ENCODE measurements around the gene OR2AE1. TPM values are rescaled to one million over a fixed set of nuclear protein-coding genes. Genes with fewer than 3 reads are reported as not detected.

Gene OR2AE1
- total and polyA plus RNA-seq, 2 of the 13 experiments (the other 11 are each of a cell fraction or from before 2014, with no cell fraction given) = not detected

- no peak for TF ChIP-seq ERF (CRISPR knock-in tag; IDR thresholded peaks at IDR 0.05)
- no peak for TF ChIP-seq ZNF3 (CRISPR knock-in tag; IDR thresholded peaks at IDR 0.05)
- TF ChIP-seq KDM4B (CRISPR knock-in tag; IDR thresholded peaks at IDR 0.05) = peak; percentile 30; the same call in 1 of the 2 replicates
- TF ChIP-seq ZNF883 (CRISPR knock-in tag; IDR thresholded peaks at IDR 0.05; ENCODE audit: not compliant biosample characterization) = no peak
- peak; percentile 99 for TF ChIP-seq NFIC (IDR thresholded peaks at IDR 0.05; ENCODE audit: low read length)
- TF ChIP-seq PAX8 (CRISPR knock-in tag; IDR thresholded peaks at IDR 0.05; ENCODE audit: borderline replicate concordance) = no peak
- peak; percentile 72 for TF ChIP-seq NR2F6 (IDR thresholded peaks at IDR 0.05)
- TF ChIP-seq NR2F6 (CRISPR knock-in tag; IDR thresholded peaks at IDR 0.05) = no peak; the same call in 1 of the 2 replicates
- peak; percentile 68 for TF ChIP-seq DMAP1 (CRISPR knock-in tag; IDR thresholded peaks at IDR 0.05)
- TF ChIP-seq, protein P1, sequence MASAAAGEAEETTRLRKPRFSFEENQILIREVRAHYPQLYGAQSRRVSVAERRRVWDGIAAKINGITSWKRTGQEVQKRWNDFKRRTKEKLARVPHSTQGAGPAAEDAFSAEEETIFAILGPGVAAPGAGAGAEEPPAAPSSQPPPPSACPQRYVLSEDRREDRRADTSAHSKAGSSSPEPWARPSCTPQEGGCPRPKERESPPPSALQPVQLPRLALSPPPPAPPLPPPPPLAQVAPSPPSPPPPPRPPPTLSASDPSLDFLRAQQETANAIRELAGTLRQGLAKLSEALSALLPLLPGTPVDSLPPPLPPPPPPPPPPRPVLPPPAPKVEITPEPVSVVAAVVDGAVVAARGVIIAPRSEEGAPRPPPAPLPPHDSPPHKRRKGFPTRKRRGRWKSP (CRISPR knock-in tag; IDR thresholded peaks at IDR 0.05) = peak; percentile 35; the same call in 1 of the 2 replicates
- no peak for TF ChIP-seq HDAC6 (IDR thresholded peaks at IDR 0.05; ENCODE audit: low read depth, low read length)
- no peak for TF ChIP-seq ZNF550 (CRISPR knock-in tag; IDR thresholded peaks at IDR 0.05; ENCODE audit: borderline replicate concordance)
- TF ChIP-seq ZNF224 (CRISPR knock-in tag; IDR thresholded peaks at IDR 0.05) = no peak
- no peak for TF ChIP-seq MYNN (CRISPR knock-in tag; IDR thresholded peaks at IDR 0.05; ENCODE audit: low read depth)
- TF ChIP-seq ZNF800 (CRISPR knock-in tag; IDR thresholded peaks at IDR 0.05) = 0 out of 2 replicates have a peak, but pooled peaks have one; percentile 49
- TF ChIP-seq SKI (IDR thresholded peaks at IDR 0.05; ENCODE audit: partially characterized antibody) = peak; percentile 70
- no peak for TF ChIP-seq ZNF484 (CRISPR knock-in tag; IDR thresholded peaks at IDR 0.05; ENCODE audit: borderline replicate concordance, low read depth)
- TF ChIP-seq SMAD1 (CRISPR knock-in tag; IDR thresholded peaks at IDR 0.05; ENCODE audit: borderline replicate concordance, low read depth) = no peak
- peak; percentile 55 for TF ChIP-seq KDM6A (CRISPR knock-in tag; IDR thresholded peaks at IDR 0.05; ENCODE audit: low read depth)
- TF ChIP-seq HOXD1 (CRISPR knock-in tag; IDR thresholded peaks at IDR 0.05) = 0 out of 2 replicates have a peak, but pooled peaks have one; percentile 67
- TF ChIP-seq, protein P2, sequence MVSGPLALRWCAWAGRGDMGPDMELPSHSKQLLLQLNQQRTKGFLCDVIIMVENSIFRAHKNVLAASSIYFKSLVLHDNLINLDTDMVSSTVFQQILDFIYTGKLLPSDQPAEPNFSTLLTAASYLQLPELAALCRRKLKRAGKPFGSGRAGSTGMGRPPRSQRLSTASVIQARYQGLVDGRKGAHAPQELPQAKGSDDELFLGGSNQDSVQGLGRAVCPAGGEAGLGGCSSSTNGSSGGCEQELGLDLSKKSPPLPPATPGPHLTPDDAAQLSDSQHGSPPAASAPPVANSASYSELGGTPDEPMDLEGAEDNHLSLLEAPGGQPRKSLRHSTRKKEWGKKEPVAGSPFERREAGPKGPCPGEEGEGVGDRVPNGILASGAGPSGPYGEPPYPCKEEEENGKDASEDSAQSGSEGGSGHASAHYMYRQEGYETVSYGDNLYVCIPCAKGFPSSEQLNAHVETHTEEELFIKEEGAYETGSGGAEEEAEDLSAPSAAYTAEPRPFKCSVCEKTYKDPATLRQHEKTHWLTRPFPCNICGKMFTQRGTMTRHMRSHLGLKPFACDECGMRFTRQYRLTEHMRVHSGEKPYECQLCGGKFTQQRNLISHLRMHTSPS (CRISPR knock-in tag; IDR thresholded peaks at IDR 0.05; ENCODE audit: low read depth) = no peak
- TF ChIP-seq BCL6 (CRISPR knock-in tag; IDR thresholded peaks at IDR 0.05) = peak; percentile 100
- peak; percentile 92 for TF ChIP-seq RXRB (CRISPR knock-in tag; IDR thresholded peaks at IDR 0.05; ENCODE audit: borderline replicate concordance)
- no peak for TF ChIP-seq TMF1 (CRISPR knock-in tag; IDR thresholded peaks at IDR 0.05; ENCODE audit: low read depth)
- peak; percentile 98 for TF ChIP-seq FOXJ3 (CRISPR knock-in tag; IDR thresholded peaks at IDR 0.05; ENCODE audit: borderline replicate concordance)
- peak; percentile 53; the same call in 1 of the 2 replicates for TF ChIP-seq SIX1 (CRISPR knock-in tag; IDR thresholded peaks at IDR 0.05; ENCODE audit: borderline replicate concordance)
Measured at GRCh38 chr7:99827040-99827778, 49.6 kb downstream of the OR2AE1 start (continued).
